H9 (cell line): Measurements from ENCODE around the gene TMEM123. TPM values are rescaled to one million over a fixed set of nuclear protein-coding genes. Genes with fewer than 3 reads are reported as not detected.

ENCODE experiments used
- DNase-seq: peaks from one replicate; pipeline ENCODE4 v3.0.0-alpha.2; 2017
- H2AFZ ChIP-seq: one replicate; pipeline ENCODE4 v1.6.1; 2013; ENCODE audit warnings: mild to moderate bottlenecking, low read length, control low read depth, moderate library complexity
- H2AK5ac ChIP-seq: 2 replicates; pipeline ENCODE4 v1.6.1; 2013; ENCODE audit warnings: low read length, control low read depth, mixed read lengths; ENCODE audit not compliant: insufficient read length
- H2BK120ac ChIP-seq: one replicate; pipeline ENCODE4 v1.6.1; 2013; ENCODE audit warnings: low read depth, mild to moderate bottlenecking, low read length, control low read depth, inconsistent platforms; ENCODE audit not compliant: poor library complexity, severe bottlenecking
- H2BK12ac ChIP-seq: 2 replicates; pipeline ENCODE4 v1.6.1; 2013; ENCODE audit warnings: low read length, control low read depth, mixed read lengths, low read depth; ENCODE audit not compliant: insufficient read length
- H2BK15ac ChIP-seq: 2 replicates; pipeline ENCODE4 v1.6.1; 2013; ENCODE audit warnings: low read depth, low read length, control low read depth
- H2BK20ac ChIP-seq: one replicate; pipeline ENCODE4 v1.6.1; 2013; ENCODE audit warnings: low read depth, mild to moderate bottlenecking, low read length, control low read depth, inconsistent platforms; ENCODE audit not compliant: poor library complexity, severe bottlenecking
- H2BK5ac ChIP-seq: 2 replicates; pipeline ENCODE4 v1.6.1; 2013; ENCODE audit warnings: low read length, control low read depth, mixed read lengths; ENCODE audit not compliant: insufficient read length
- H3K14ac ChIP-seq: 2 replicates; pipeline ENCODE4 v1.6.1; 2013; ENCODE audit warnings: low read length, control low read depth; ENCODE audit not compliant: insufficient read depth
- H3K18ac ChIP-seq: 2 replicates; pipeline ENCODE4 v1.6.1; 2013; ENCODE audit warnings: low read depth, mild to moderate bottlenecking, mixed read lengths, low read length, control low read depth; ENCODE audit not compliant: insufficient read length
- H3K23ac ChIP-seq: 2 replicates; pipeline ENCODE4 v1.6.1; 2013; ENCODE audit warnings: low read length, control low read depth, mixed read lengths, low read depth; ENCODE audit not compliant: insufficient read length
- H3K23me2 ChIP-seq: 2 replicates; pipeline ENCODE4 v1.6.1; 2013; ENCODE audit warnings: low read depth, mild to moderate bottlenecking, mixed read lengths, low read length, control low read depth; ENCODE audit not compliant: insufficient read length, poor library complexity, severe bottlenecking
- H3K27ac ChIP-seq: 2 replicates; pipeline ENCODE4 v1.5.1; 2013; ENCODE audit warnings: low read length, control low read depth, mixed read lengths, low read depth; ENCODE audit not compliant: insufficient read length
- H3K27me3 ChIP-seq: 2 replicates; pipeline ENCODE4 v1.6.1; 2013; ENCODE audit warnings: low read length, control low read depth, inconsistent platforms; ENCODE audit not compliant: insufficient read depth
- H3K4ac ChIP-seq: 2 replicates; pipeline ENCODE4 v1.6.1; 2013; ENCODE audit warnings: low read depth, mild to moderate bottlenecking, control low read depth, inconsistent platforms, low read length, moderate library complexity
- H3K4me1 ChIP-seq: 2 replicates; pipeline ENCODE4 v1.6.1; 2013; ENCODE audit warnings: low read length, control low read depth, inconsistent platforms; ENCODE audit not compliant: insufficient read depth
- H3K4me2 ChIP-seq: 2 replicates; pipeline ENCODE4 v1.6.1; 2013; ENCODE audit warnings: low read length, control low read depth, mixed read lengths; ENCODE audit not compliant: insufficient read length, insufficient read depth
- H3K56ac ChIP-seq: 2 replicates; pipeline ENCODE4 v1.6.1; 2013; ENCODE audit warnings: low read depth, mild to moderate bottlenecking, mixed read lengths, low read length, control low read depth; ENCODE audit not compliant: insufficient read length
- H3K79me1 ChIP-seq: 2 replicates; pipeline ENCODE4 v1.6.1; 2013; ENCODE audit warnings: low read depth, mild to moderate bottlenecking, moderate library complexity, low read length, control low read depth, inconsistent platforms; ENCODE audit not compliant: insufficient read depth, poor library complexity, severe bottlenecking
- H3K79me2 ChIP-seq: 2 replicates; pipeline ENCODE4 v1.6.1; 2013; ENCODE audit warnings: low read length, control low read depth, inconsistent platforms; ENCODE audit not compliant: insufficient read depth
- H3K9ac ChIP-seq: 2 replicates; pipeline ENCODE4 v1.6.1; 2013; ENCODE audit warnings: low read length, control low read depth, mixed read lengths; ENCODE audit not compliant: insufficient read length; ENCODE audit errors: extremely low read depth
- H3K9me3 ChIP-seq: one replicate; pipeline ENCODE4 v1.6.1; 2013; ENCODE audit warnings: low read depth, low read length, inconsistent platforms; ENCODE audit not compliant: control insufficient read depth
- H3T11ph ChIP-seq: one replicate; pipeline ENCODE4 v1.6.1; 2013; ENCODE audit warnings: mild to moderate bottlenecking, low read length, control low read depth, inconsistent platforms
- H4K20me1 ChIP-seq: one replicate; pipeline ENCODE4 v1.6.1; 2013; ENCODE audit not compliant: control insufficient read depth, insufficient read length, insufficient read depth
- H4K5ac ChIP-seq: 2 replicates; pipeline ENCODE4 v1.6.1; 2013; ENCODE audit warnings: low read depth, mild to moderate bottlenecking, mixed read lengths, low read length, control low read depth; ENCODE audit not compliant: insufficient read length
- H4K8ac ChIP-seq: replicated peaks from 2 replicates; pipeline ENCODE4 v1.6.1; 2013; ENCODE audit warnings: low read length, control low read depth, mixed read lengths, low read depth; ENCODE audit not compliant: insufficient read length
- H4K91ac ChIP-seq: 2 replicates; pipeline ENCODE4 v1.6.1; 2013; ENCODE audit warnings: low read depth, mild to moderate bottlenecking, moderate library complexity, mixed read lengths, low read length, control low read depth; ENCODE audit not compliant: insufficient read length
- H3K27ac Mint-ChIP-seq, 3 experiments: 2 replicates in 2 of 3; 3 replicates in 1 of 3; pipeline ENCODE4 v1.8.0; 2020 to 2021; ENCODE audit warnings: mixed read lengths in 3 of 3, mild to moderate bottlenecking in 1 of 3, moderate library complexity in 1 of 3
- H3K27me3 Mint-ChIP-seq: 2 replicates; pipeline ENCODE4 v1.8.0; 2021; ENCODE audit warnings: low read depth, mild to moderate bottlenecking, moderate library complexity, mixed read lengths
- H3K36me3 Mint-ChIP-seq, 3 experiments: 2 replicates in 2 of 3; 3 replicates in 1 of 3; pipeline ENCODE4 v1.8.0; 2020 to 2021; ENCODE audit warnings: low read depth in 3 of 3, mixed read lengths in 3 of 3; ENCODE audit not compliant: insufficient read depth in 1 of 3
- H3K4me1 Mint-ChIP-seq, 2 experiments: 2 replicates each; pipeline ENCODE4 v1.8.0; 2020; ENCODE audit warnings: mixed read lengths in 2 of 2
- H3K4me3 Mint-ChIP-seq, 2 experiments: 2 replicates in 1 of 2; 3 replicates in 1 of 2; pipeline ENCODE4 v1.8.0; 2020 to 2021; ENCODE audit warnings: mild to moderate bottlenecking in 2 of 2, mixed read lengths in 2 of 2, moderate library complexity in 1 of 2
- H3K9me3 Mint-ChIP-seq, 2 experiments: 2 replicates in 1 of 2; 3 replicates in 1 of 2; pipeline ENCODE4 v1.8.0; 2020; ENCODE audit warnings: mild to moderate bottlenecking in 2 of 2, mixed read lengths in 2 of 2, moderate library complexity in 1 of 2
- CTCF ChIP-seq: fragments of 200-600 bp; sonication (generic); conservative IDR thresholded peaks from 3 replicates; pipeline ENCODE4 v1.8.0; 2021; ENCODE audit warnings: antibody characterized with exemption, mild to moderate bottlenecking
- WGBS: extraction: QIAGEN DNeasy Blood & Tissue Kit; methylation state at CpG from one replicate; pipeline ENCODE4 v1.1.7; 2013; ENCODE audit warnings: missing lambda C conversion rate, low lambda C conversion rate, mixed read lengths; ENCODE audit not compliant: insufficient read length; ENCODE audit errors: extremely low coverage; 5-methylcytosine and 5-hydroxymethylcytosine counted together
- total RNA-seq: library from RNA; stranded (reverse); gene quantifications from 2 replicates; pipeline ENCODE4 v1.2.1, GENCODE V29; 2021

Gene TMEM123
- total RNA-seq, 1 experiment from 2014 or later = 76.7 TPM

GRCh38 chr11:102426000-102426399, 26.6 kb downstream of the TMEM123 start:
- H4K8ac ChIP-seq = no peak overlapping the region
- no peak overlapping the region for H3K9ac ChIP-seq
- no CpG with 5 or more reads among the region's 2 CpGs for WGBS
- peaks cover 4% of the 10 kb centered on the region; the same call in 1 of the 2 replicates for H3K4me1 ChIP-seq
- Mint-ChIP-seq H3K27ac (no peak overlapping the region), H3K4me3 (no peak overlapping the region), H3K36me3 (peaks cover 3 to 10% (median 4%) of the 10 kb centered on the region in 3 experiments; a peak in 4 of 7 replicates), H3K4me1 (peaks cover 11 to 17% of the 10 kb centered on the region in 2 experiments), H3K9me3 (no peaks in the 10 kb centered on the region), H3K27me3 (no peaks in the 10 kb centered on the region)
- H2AFZ ChIP-seq = no peak overlapping the region
- H2BK20ac ChIP-seq = no peak overlapping the region
- no peak for TF ChIP-seq CTCF
- no peak overlapping the region for H2AK5ac ChIP-seq
- H4K20me1 ChIP-seq = no peaks in the 10 kb centered on the region
- no peak overlapping the region for H3K4ac ChIP-seq
- no peak for DNase-seq
- H2BK15ac ChIP-seq = no peak overlapping the region
- no peaks in the 10 kb centered on the region for H3K9me3 ChIP-seq
- no peaks in the 10 kb centered on the region for H3K27me3 ChIP-seq
- no peak overlapping the region for H2BK120ac ChIP-seq
- H2BK12ac ChIP-seq = no peak overlapping the region
- H4K91ac ChIP-seq = no peak overlapping the region
- H4K5ac ChIP-seq = no peak overlapping the region
- no peak overlapping the region for H3K23ac ChIP-seq
- H3K79me2 ChIP-seq = no peaks in the 10 kb centered on the region
- H3K27ac ChIP-seq = no peak overlapping the region
- no peak overlapping the region for H3K14ac ChIP-seq
- H3K18ac ChIP-seq = no peak overlapping the region
- no peak overlapping the region for H3K4me2 ChIP-seq
- no peaks in the 10 kb centered on the region for H3K23me2 ChIP-seq
- no peak overlapping the region for H3T11ph ChIP-seq
- no peak overlapping the region for H2BK5ac ChIP-seq
- no peak overlapping the region for H3K56ac ChIP-seq
- H3K79me1 ChIP-seq = no peaks in the 10 kb centered on the region
